NCI-H2029 (cell line): ENCODE data around the gene EEF1A2.

Experiments
- DNase-seq: peaks from one replicate; lab custom pipeline; 2025; lab: John Stamatoyannopoulos, UW

The EEF1A2 gene

DNA sequence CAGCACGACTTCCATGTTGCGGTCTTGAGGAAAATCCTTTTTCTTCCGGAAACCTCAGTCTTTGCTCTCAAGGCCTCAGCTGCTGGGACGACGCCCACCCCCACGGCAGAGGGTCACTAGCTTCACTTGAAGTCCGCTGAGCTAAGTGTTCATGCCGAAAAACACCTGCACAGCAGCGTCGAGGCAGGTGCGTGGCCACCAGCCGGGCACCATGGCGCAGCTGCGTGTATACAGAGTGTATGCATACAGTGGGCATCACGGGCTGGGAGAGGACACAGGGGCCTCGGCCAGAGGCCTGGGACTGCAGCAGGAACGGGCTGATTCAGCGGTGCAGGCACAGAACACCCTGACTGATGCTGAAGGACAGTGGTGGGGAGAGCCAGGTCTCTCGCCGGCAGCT, 46.5 kb downstream of the EEF1A2 start:
- no peak for DNase-seq

DNA sequence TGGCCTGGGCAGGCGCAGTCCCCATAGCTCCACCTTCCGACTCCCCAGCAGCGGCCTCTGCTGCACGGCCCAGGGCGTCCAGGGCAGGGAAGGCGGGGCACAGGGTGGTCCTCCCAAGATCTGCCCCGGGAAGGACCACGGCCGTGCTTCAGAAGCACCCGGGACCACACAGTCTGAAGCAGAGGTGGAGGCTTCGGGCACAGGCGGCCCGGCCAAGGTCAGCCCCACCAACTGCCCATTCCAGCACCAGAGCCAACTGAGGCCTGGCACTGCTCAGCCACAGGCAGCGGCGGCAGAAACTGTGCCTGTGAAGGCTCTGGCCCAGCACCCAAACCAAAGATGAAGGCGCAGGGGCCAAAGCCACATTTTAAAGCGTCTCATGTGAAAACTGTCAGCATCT, 47.1 kb downstream of the EEF1A2 start:
- no peak for DNase-seq

- DNase-seq, result no peak
These were observed 48.8 kb downstream of the EEF1A2 start for GRCh38 chr20:63449796-63450730.

DNA sequence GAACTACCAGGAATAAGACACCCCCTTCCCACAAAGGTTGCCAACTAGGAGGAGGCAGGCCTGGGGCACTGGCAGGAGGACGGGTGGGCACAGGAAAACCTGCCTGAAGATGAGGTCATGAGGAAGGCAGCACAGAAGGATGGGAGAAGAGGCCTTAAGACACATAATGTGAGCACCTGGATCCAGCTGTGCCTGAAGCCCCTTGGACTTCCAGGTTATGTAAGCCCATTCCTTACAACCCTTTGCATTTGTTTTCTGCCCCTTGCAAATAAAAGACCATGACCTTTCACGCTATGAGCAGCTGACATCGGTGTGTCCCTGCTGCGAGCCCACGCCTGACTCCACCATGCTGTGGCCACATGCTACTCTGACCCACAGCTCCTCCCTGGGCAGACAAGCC, 49.9 kb downstream of the EEF1A2 start:
- DNase-seq, result no peak

- DNase-seq, result no peak
These were observed 50.9 kb downstream of the EEF1A2 start for GRCh38 chr20:63448031-63448430.

DNA sequence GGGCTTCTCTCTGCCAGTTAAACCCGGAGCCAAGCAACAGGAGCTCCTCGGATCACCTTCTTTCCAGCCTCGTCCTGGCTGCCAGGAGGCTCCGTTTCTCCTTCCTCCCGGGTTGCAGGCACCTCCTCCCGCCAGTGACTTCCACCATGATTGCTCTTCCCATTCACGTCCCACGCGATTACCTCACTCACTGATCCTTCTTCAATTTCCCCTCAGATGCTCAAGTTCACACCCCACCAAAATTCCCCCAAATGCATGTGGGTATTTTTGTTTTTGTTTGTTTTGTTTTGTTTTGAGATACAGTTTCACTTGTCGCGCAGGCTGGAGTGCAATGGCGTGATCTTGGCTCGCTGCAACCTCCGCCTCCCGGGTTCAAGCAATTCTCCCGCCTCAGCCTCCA, 51.6 kb downstream of the EEF1A2 start:
- DNase-seq, result no peak

GRCh38 chr20:63446216-63447024, 52.5 kb downstream of the EEF1A2 start:
- DNase-seq, result no peak

DNA sequence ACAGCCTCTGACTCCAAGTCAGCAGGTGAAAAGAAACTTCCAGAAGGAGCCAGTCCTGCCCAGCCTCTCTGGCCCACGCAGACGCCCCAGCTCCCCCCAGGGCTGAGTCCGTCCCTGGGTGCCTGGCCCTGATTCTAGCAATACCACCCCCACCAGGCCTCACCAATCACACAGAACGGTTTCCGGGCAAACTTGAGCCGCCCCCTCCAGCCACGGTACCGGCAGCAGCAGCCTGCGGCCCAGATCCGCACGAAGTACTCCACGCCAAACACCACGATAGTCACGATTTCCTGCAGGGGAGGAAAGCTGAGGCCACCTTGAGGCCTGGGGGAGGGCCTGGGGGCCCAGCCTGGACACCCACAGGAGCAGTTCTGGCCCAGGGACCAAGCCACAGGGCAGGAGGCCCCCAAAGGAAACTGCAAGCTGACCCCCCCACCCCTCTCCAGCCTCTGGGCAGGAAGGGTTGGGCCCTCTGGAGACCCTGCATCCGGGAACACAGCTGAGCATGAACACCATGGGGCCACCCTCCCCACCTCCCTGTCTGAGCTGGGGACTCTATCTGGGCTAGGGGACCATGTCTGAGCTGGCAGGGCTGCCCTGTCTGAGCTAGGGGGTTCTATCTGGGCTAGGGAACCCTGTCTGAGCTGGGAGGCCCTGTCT, 53.7 kb downstream of the EEF1A2 start:
- DNase-seq, result no peak

DNA sequence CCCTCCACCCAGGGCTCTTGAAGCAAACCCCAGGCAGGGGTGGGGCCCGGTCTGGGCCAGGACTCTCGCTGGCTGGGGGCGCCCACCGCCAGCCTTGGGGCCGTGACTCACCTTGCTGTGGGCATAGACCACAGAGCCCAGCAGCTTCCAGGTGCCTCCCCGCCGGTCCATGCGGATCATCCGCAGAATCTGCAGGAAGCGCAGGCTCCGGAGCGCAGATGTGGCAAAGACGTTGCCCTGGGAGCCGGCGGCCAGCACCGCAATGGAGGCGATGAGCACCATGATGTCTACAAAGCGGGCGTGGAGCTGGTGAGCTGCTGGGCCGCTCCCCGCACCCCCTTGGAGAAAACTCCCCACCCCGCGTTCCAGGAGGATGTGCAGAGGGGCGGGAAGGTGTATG, 54.3 kb downstream of the EEF1A2 start:
- no peak for DNase-seq

DNA sequence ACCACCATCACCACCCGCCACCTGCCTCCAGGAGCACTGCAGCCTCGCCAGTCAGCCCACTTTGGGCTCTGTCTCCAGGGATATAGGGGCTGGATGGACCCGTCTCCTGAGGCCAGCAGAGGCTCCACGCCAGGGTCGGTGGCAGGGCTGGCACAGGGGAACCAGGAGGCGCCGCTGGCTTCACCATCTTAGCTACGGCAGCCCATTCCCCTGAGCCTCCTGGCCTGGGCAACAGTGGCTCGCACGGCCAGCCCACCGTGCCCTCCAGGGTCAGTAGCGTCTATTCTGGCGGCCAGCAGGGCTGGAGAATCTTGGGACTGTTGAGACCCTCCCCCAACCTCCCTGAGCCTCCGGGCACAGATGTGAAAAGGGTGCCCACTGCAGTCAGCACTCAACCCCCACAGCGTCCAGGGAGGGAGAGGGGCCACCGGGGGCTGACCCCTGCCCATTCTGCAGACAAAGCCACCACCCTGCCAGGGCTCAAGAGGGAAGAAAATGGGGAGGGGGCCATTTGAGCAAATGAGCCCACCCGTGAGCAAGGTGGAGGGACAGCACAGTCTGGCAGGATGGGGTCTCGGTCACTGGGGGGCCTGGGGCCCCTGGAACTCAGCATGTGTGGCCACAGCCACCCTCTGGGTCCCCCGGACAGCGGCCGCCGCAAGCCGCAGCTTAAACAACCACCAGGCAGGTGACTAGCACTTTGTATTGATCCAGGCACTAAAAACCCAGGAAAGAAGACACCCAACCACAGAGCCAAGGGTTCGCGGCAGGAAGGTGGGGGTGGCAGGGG, 55.1 kb downstream of the EEF1A2 start:
- no peak for DNase-seq

GRCh38 chr20:63442100-63442493, 56.8 kb downstream of the EEF1A2 start:
- no peak for DNase-seq

DNA sequence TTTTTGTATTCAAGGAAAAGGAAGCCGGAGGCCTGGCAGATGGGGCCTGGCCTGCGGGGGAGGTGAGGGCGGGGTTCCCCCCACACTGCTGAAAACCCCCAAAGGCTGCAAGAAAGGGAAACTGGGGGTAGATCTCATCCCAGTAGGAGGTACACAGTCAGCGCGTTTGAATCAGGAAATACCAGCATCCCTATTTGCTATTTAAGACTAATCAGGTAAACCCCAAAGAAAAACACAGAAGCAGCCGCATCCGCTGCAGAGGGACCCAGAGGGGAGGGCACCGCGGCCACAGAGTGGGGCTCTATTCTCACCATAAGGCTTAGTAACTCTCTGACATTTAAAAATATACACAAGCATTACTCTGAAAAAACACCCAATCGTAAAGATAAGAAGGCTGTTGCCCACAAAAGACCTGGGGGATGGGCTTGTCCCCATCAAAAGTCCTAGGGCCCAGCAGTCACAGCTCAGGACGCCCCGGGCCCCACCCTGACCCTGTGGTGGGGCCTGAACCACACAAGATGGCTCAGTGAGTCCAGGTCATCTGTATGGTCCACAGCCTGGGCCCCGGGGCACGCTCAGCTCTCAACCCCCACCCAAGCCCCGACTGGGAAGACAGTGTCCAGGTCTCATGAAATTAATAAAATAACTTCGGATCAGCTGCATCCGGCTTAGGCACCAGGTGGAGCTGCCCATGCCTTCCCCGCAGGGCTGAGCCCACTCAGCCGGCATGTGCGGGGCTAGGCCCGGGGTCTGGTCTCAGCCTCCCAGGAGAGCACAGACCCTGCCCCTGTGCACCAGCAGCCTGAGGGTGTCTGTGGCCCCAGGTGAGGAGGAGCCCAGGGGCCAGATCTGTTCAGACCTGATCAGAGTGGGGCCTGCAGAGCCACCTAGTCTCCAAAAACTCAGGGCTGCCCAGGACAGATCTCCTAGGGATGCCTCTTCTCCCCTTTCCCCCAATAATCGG, 57.5 kb downstream of the EEF1A2 start:
- DNase-seq, result no peak

- no peak for DNase-seq
These were observed 58.4 kb downstream of the EEF1A2 start for GRCh38 chr20:63440366-63440955.

DNA sequence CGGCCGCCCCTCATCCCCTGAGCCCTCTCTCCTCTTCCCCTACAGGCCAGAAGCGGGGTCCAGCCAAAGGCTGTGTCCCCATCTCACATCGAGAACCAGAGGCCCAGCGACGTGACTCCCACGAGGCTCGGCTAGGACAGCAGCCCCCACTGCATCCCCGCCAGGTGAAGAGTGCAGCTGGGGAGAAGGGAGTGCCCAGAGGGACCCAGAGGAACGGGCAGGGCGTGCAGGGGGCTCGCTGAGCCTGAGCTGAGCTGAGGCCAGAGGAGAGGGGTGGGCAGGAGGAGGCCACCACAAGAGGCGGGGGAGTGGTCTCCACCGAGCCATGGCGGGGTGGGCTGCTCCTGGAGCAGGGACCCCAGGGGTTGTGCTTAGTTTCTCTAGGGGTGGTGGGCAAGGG, 59.0 kb downstream of the EEF1A2 start:
- DNase-seq, result no peak

GRCh38 chr20:63438121-63438520, 60.8 kb downstream of the EEF1A2 start:
- no peak for DNase-seq
